Duodenal mucosa (tissue), 2 donors: ENCODE results near the gene SH2D6.

Source experiments
- H3K27ac ChIP-seq: one replicate; pipeline ENCODE4 v1.7.0; 2013; ENCODE audit warnings: low read depth, low read length
- H3K27me3 ChIP-seq, 2 donors: one replicate each; pipeline ENCODE4 v1.7.0; 2013; ENCODE audit warnings: low read length in 2 of 2, control low read depth in 1 of 2; ENCODE audit not compliant: insufficient read depth in 2 of 2, control insufficient read depth in 1 of 2
- H3K36me3 ChIP-seq, 2 donors: one replicate each; pipeline ENCODE4 v1.7.0; 2013; ENCODE audit warnings: low read length in 2 of 2, control low read depth in 1 of 2; ENCODE audit not compliant: insufficient read depth in 2 of 2, control insufficient read depth in 1 of 2
- H3K4me1 ChIP-seq, 2 donors: one replicate each; pipeline ENCODE4 v1.7.0; 2013; ENCODE audit warnings: low read length in 2 of 2, control low read depth in 1 of 2; ENCODE audit not compliant: insufficient read depth in 2 of 2, control insufficient read depth in 1 of 2
- H3K4me3 ChIP-seq, 2 donors: one replicate each; pipeline ENCODE4 v1.7.0; 2013; ENCODE audit warnings: low read length in 2 of 2, low read depth in 1 of 2
- H3K9ac ChIP-seq, 2 donors: one replicate each; pipeline ENCODE4 v1.7.0; 2013; ENCODE audit warnings: low read length in 2 of 2, low read depth in 1 of 2
- H3K9me3 ChIP-seq, 2 donors: one replicate each; pipeline ENCODE4 v1.7.0; 2013; ENCODE audit warnings: low read length in 2 of 2, control low read depth in 1 of 2; ENCODE audit not compliant: control insufficient read depth in 1 of 2

Gene SH2D6

GRCh38 chr2:85431570-85432205, 13.2 kb downstream of the SH2D6 start:
- H3K27me3 ChIP-seq: no peaks in the 10 kb centered on the region
- no peak overlapping the region for H3K4me3 ChIP-seq
- no peak overlapping the region for H3K27ac ChIP-seq
- no peaks in the 10 kb centered on the region for H3K9me3 ChIP-seq
- H3K4me1 ChIP-seq: peaks cover 19 to 39% of the 10 kb centered on the region in 2 donors
- no peaks in the 10 kb centered on the region for H3K36me3 ChIP-seq
- no peak overlapping the region for H3K9ac ChIP-seq

- Histone ChIP-seq H3K9ac (no peak overlapping the region), H3K36me3 (no peaks in the 10 kb centered on the region), H3K4me3 (no peak overlapping the region), H3K9me3 (no peaks in the 10 kb centered on the region), H3K27ac (no peak overlapping the region), H3K4me1 (peaks cover 21 to 37% of the 10 kb centered on the region in 2 donors), H3K27me3 (no peaks in the 10 kb centered on the region)
Measured at GRCh38 chr2:85433511-85434089, 15.1 kb downstream of the SH2D6 start.

DNA sequence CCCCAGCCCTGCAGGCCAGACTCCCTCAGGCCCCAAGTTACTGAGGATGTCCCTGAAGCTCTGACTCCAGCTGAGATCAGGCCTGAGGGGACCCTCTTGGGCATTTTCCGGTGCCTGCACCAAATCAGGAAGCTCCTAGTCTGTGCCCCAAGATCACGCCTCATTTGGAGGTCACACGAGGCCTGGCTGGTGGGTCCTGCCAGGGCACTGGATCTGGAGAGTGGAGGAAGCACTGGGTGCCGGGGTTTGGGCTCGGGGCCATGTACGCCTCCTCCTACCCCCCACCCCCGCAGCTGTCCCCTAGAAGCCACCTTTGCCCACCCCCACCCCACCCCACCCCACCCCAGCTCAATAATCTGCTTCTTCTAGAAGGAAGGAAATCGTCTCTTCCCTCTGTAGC, 16.2 kb downstream of the SH2D6 start:
- no peak overlapping the region for H3K27ac ChIP-seq
- peaks cover 29 to 39% of the 10 kb centered on the region in 2 donors for H3K4me1 ChIP-seq

GRCh38 chr2:85435220-85435958, 16.9 kb downstream of the SH2D6 start:
- H3K36me3 ChIP-seq: no peaks in the 10 kb centered on the region
- H3K4me3 ChIP-seq: no peak overlapping the region
- no peaks in the 10 kb centered on the region for H3K27me3 ChIP-seq
- H3K9me3 ChIP-seq: no peaks in the 10 kb centered on the region
- peaks cover 29 to 39% of the 10 kb centered on the region in 2 donors for H3K4me1 ChIP-seq
- H3K27ac ChIP-seq: no peak overlapping the region
- no peak overlapping the region for H3K9ac ChIP-seq

More for the DNA sequence above, 16.2 kb downstream of the SH2D6 start:
- Histone ChIP-seq H3K27me3 (no peaks in the 10 kb centered on the region), H3K9me3 (no peaks in the 10 kb centered on the region), H3K36me3 (no peaks in the 10 kb centered on the region), H3K4me3 (no peak overlapping the region), H3K9ac (no peak overlapping the region)

GRCh38 chr2:85435981-85436835, 17.7 kb downstream of the SH2D6 start:
- Histone ChIP-seq H3K36me3 (no peaks in the 10 kb centered on the region), H3K4me1 (peaks cover 29 to 39% of the 10 kb centered on the region in 2 donors), H3K4me3 (no peak overlapping the region), H3K9ac (no peak overlapping the region), H3K27ac (peak overlapping the region; percentile 24), H3K27me3 (no peaks in the 10 kb centered on the region), H3K9me3 (no peaks in the 10 kb centered on the region)

DNA sequence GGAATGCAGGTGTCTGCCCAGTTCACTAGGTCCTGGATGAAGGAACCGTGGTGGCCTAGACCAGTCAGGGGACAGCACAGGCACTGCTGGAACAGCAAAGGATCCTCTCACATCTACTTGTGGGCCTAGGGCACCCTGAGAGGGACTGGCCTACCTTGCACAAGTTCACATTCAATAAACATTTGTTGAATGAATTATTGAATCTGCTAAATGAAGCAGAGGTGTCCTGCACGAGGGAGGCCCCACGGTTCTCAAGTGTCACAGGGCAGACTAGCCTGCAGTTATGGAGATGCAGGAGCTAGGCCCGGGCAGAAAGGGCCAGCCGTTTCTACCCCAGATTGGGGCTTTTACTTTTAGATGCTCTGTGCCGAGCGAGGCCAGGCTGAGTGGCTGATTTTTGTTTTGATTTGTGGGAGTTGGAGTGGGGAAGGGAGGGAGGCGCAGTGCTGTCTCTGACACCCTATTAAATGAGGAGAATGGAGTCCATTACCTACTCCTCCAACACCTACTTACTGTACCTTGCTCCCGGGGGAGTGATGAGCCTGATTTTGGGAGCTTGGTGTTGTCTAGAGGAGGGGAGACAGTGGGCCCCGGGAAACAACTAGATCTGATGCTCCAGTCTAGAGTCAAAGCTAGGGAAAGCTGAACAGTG, 18.4 kb downstream of the SH2D6 start:
- H3K9ac ChIP-seq: peak overlapping the region in 1 of 2 donors; percentile 34
- peaks cover 29 to 39% of the 10 kb centered on the region in 2 donors for H3K4me1 ChIP-seq
- H3K4me3 ChIP-seq: no peak overlapping the region
- peak overlapping the region; percentile 86 for H3K27ac ChIP-seq
- H3K27me3 ChIP-seq: no peaks in the 10 kb centered on the region
- H3K36me3 ChIP-seq: no peaks in the 10 kb centered on the region
- H3K9me3 ChIP-seq: no peaks in the 10 kb centered on the region

DNA sequence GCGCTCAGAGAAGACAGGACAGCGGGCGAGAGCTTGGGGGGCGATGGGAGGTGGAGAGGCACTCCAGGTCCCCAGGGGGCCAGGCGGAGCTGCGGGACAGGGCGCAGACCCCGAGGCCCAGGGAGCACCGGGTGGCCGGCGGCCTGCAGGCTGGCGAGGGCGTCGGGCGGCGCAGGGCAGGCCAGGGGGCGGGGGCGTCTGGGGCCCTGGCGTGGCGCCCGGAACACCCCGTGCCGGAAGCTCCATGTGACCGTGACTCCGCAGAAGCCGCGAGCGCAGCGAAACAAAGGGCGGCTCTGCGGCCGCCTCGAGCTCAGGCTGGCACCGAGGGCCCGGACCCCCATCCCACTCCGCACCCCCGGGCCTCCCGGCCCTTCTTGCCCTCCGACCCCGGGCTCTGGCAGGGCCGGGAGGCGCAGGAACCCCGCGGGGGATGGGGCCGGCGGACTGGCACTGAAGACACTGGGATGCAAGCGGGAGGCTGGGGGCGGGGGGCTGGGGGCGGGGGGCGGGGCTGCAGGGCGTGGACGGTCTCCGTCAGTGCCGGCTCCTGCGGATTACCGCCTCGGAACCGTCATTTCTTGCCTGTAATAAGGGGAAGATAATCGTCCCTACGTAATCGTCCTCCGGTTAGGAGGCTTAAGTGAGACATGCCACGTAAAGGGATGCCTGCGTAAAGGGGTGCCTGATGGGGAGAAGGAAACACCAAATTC, 19.1 kb downstream of the SH2D6 start:
- no peaks in the 10 kb centered on the region for H3K9me3 ChIP-seq
- H3K4me3 ChIP-seq: peak overlapping the region; percentile 52 to 63
- H3K27me3 ChIP-seq: no peaks in the 10 kb centered on the region
- peak overlapping the region; percentile 86 for H3K27ac ChIP-seq
- H3K9ac ChIP-seq: peak overlapping the region; percentile 34 to 72
- H3K4me1 ChIP-seq: peaks cover 29 to 39% of the 10 kb centered on the region in 2 donors
- H3K36me3 ChIP-seq: no peaks in the 10 kb centered on the region

GRCh38 chr2:85438201-85439024, 19.9 kb downstream of the SH2D6 start:
- no peaks in the 10 kb centered on the region for H3K9me3 ChIP-seq
- H3K27me3 ChIP-seq: no peaks in the 10 kb centered on the region
- peak overlapping the region; percentile 33 to 72 for H3K9ac ChIP-seq
- H3K27ac ChIP-seq: peak overlapping the region; percentile 86
- peaks cover 27 to 38% of the 10 kb centered on the region in 2 donors for H3K4me1 ChIP-seq
- H3K36me3 ChIP-seq: no peaks in the 10 kb centered on the region
- peak overlapping the region; percentile 52 to 63 for H3K4me3 ChIP-seq
